Measurements from ENCODE around the gene KRAS. TPM values are rescaled to one million over a fixed set of nuclear protein-coding genes. Genes with fewer than 3 reads are reported as not detected.
A peak's percentile ranks its signal among the peaks of the same experiment; 100 is the strongest.

Gene KRAS
- total and polyA plus RNA-seq, 2 of the 4 experiments (the other 2 are of a cell fraction) = 9.3 to 10.7 TPM

DNA sequence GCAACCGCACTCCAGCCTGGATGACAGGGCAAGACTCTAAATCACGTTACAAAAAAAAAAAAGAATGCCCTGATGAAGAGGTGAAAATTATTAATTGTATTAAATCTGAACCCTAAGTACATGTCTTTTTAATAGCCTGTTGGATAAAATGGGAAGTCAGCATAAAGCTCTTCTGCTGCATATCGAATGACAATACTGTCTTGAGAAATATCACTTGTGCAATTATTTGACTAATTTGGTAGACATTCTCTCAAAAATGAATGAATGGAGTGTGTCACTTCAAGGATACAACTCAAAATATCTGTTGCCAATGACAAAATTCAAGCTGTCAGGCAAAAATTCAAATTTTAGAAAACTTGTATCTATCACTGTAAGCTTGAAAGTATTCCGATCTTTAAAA lies 94.7 kb downstream of the KRAS start:
- Histone ChIP-seq H3K4me2 (ENCODE audit: low read depth, low read length) (no peak overlapping the region; the same call in 1 of the 2 replicates), H2BK15ac (ENCODE audit: low read depth, low read length) (peak overlapping the region; percentile 94; the same call in 1 of the 3 replicates), H3K23ac (ENCODE audit: low read depth, low read length) (no peak overlapping the region), H3K4me3 (ENCODE audit: insufficient read depth, low read depth, low read length) (no peak overlapping the region), H2AFZ (replicated peaks; ENCODE audit: low read length, poor library complexity) (peak overlapping the region; percentile 46), H3K79me1 (ENCODE audit: low read depth in 1 of 2, low read length in 2 of 2) (no peaks in the 10 kb centered on the region), H2BK5ac (ENCODE audit: low read depth, low read length, poor library complexity, severe bottlenecking) (peak overlapping the region; percentile 96), H3K27me3 (ENCODE audit: control insufficient read depth, insufficient read depth, low read length) (no peaks in the 10 kb centered on the region), H3K4ac (ENCODE audit: low read depth, low read length) (peak overlapping the region; percentile 91), H4K91ac (ENCODE audit: insufficient read depth, low read depth, low read length) (peak overlapping the region; percentile 93; the same call in 1 of the 2 replicates), H3K14ac (replicated peaks; ENCODE audit: low read depth, low read length) (no peak overlapping the region), H4K5ac (ENCODE audit: low read depth, low read length) (peak overlapping the region; percentile 98), H3K56ac (ENCODE audit: extremely low read depth, insufficient read depth, low read length) (no peak overlapping the region), H3K9me1 (ENCODE audit: insufficient read depth, low read length) (peaks cover 12% of the 10 kb centered on the region), H3K4me1 (ENCODE audit: control insufficient read depth, insufficient read depth, low read length) (peaks cover 14% of the 10 kb centered on the region), H3K36me3 (ENCODE audit: control insufficient read depth, insufficient read depth, low read length) (no peaks in the 10 kb centered on the region), H2AK9ac (replicated peaks; ENCODE audit: low read depth, low read length, poor library complexity) (no peak overlapping the region), H3K9ac (ENCODE audit: low read depth, low read length) (0 out of 2 replicates have a peak overlapping the region, but pooled peaks have one; percentile 57), H3K27ac (ENCODE audit: insufficient read depth, low read length) (peak overlapping the region; percentile 71), H3K9me3 (ENCODE audit: control insufficient read depth, insufficient read depth, low read length) (no peaks in the 10 kb centered on the region), H2BK120ac (ENCODE audit: low read depth, low read length) (peak overlapping the region; percentile 99), H4K8ac (ENCODE audit: low read depth in 2 of 2, low read length in 2 of 2) (peak overlapping the region; percentile 44 to 90; a peak in 2 of 4 replicates), H3K18ac (ENCODE audit: low read depth, low read length) (peak overlapping the region; percentile 100), H2AK5ac (ENCODE audit: low read depth, low read length) (peak overlapping the region; percentile 96), H2BK20ac (ENCODE audit: low read depth, low read length) (peak overlapping the region; percentile 98), H4K20me1 (ENCODE audit: insufficient read depth, low read length) (no peaks in the 10 kb centered on the region)
- dilution Hi-C loops (cut with HindIII; ENCODE audit: low sequenced_read_pairs, unreplicated experiment) = no loop called here
- POLR2A ChIA-PET (ENCODE audit: unreplicated experiment) = no interaction called here
- intact Hi-C loops (cut with micrococcal nuclease) = no loop called here
- no TSS peak for BruUV-seq (replicated peaks)
- DNase-seq = no peak
- 89% methylated on average over 1 of the region's 4 CpGs; no CpG with 5 or more reads in 1 of the 2 experiments for WGBS, 2 experiments (ENCODE audit: extremely low coverage in 2 of 2, insufficient read length in 1 of 2)
- CTCF ChIA-PET = interaction anchor here (0.6 kb wide), 1 partner anchor 158 kb away, joined by 5 read pairs; no protein-coding TSS in a partner anchor
- in situ Hi-C loops (cut with MboI; ENCODE audit: low sequenced_read_pairs) = no loop called here
- TF ChIP-seq MAFK (IDR thresholded peaks at IDR 0.05; ENCODE audit: low read depth, low read length) = no peak
- TF ChIP-seq SMC3 (IDR thresholded peaks at IDR 0.05; ENCODE audit: low read depth, low read length) = no peak
- TF ChIP-seq MXI1 (IDR thresholded peaks at IDR 0.05; ENCODE audit: borderline replicate concordance, low read depth, low read length) = no peak
- no peak for TF ChIP-seq USF2 (IDR thresholded peaks at IDR 0.05; ENCODE audit: low read depth, low read length)
- TF ChIP-seq, protein P1, sequence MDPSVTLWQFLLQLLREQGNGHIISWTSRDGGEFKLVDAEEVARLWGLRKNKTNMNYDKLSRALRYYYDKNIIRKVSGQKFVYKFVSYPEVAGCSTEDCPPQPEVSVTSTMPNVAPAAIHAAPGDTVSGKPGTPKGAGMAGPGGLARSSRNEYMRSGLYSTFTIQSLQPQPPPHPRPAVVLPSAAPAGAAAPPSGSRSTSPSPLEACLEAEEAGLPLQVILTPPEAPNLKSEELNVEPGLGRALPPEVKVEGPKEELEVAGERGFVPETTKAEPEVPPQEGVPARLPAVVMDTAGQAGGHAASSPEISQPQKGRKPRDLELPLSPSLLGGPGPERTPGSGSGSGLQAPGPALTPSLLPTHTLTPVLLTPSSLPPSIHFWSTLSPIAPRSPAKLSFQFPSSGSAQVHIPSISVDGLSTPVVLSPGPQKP (IDR thresholded peaks at IDR 0.05; ENCODE audit: borderline replicate concordance, low read depth, low read length) = no peak
- no peak for TF ChIP-seq CEBPB (IDR thresholded peaks at IDR 0.05; ENCODE audit: low read depth, low read length)
- TF ChIP-seq CHD1 (IDR thresholded peaks at IDR 0.05; ENCODE audit: low read depth, low read length) = no peak
- TF ChIP-seq, protein P2, sequence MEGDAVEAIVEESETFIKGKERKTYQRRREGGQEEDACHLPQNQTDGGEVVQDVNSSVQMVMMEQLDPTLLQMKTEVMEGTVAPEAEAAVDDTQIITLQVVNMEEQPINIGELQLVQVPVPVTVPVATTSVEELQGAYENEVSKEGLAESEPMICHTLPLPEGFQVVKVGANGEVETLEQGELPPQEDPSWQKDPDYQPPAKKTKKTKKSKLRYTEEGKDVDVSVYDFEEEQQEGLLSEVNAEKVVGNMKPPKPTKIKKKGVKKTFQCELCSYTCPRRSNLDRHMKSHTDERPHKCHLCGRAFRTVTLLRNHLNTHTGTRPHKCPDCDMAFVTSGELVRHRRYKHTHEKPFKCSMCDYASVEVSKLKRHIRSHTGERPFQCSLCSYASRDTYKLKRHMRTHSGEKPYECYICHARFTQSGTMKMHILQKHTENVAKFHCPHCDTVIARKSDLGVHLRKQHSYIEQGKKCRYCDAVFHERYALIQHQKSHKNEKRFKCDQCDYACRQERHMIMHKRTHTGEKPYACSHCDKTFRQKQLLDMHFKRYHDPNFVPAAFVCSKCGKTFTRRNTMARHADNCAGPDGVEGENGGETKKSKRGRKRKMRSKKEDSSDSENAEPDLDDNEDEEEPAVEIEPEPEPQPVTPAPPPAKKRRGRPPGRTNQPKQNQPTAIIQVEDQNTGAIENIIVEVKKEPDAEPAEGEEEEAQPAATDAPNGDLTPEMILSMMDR (conservative IDR thresholded peaks at IDR 0.05; ENCODE audit: low read depth, low read length) = no peak
- TF ChIP-seq BHLHE40 (IDR thresholded peaks at IDR 0.05; ENCODE audit: low read depth, low read length) = no peak
- no peak for TF ChIP-seq POLR2A (IDR thresholded peaks at IDR 0.05; ENCODE audit: low read depth, low read length)
- no peak for ATAC-seq (ENCODE audit: low read depth)
